NT2/D1 (cell line): ENCODE data around the gene IBSP.

Source experiments
- DNase-seq: peaks from one replicate; pipeline ENCODE4 v3.0.0-alpha.2; 2011; ENCODE audit warnings: low read depth, low spot score
- H3K27me3 ChIP-seq: 2 replicates; pipeline ENCODE4 v1.6.0; 2011; ENCODE audit warnings: mild to moderate bottlenecking; ENCODE audit not compliant: insufficient read length, insufficient read depth
- H3K36me3 ChIP-seq: 2 replicates; pipeline ENCODE4 v1.6.1; 2011; ENCODE audit warnings: mild to moderate bottlenecking, low read length, mixed read lengths; ENCODE audit not compliant: insufficient read depth, insufficient read length
- H3K4me1 ChIP-seq: 2 replicates; pipeline ENCODE4 v1.5.1; 2011; ENCODE audit not compliant: insufficient read depth, insufficient read length
- H3K4me3 ChIP-seq: 2 replicates; pipeline ENCODE4 v1.5.1; 2011; ENCODE audit warnings: low read depth; ENCODE audit not compliant: insufficient read length
- H3K9ac ChIP-seq: 2 replicates; pipeline ENCODE4 v1.6.0; 2011; ENCODE audit warnings: low read depth; ENCODE audit not compliant: insufficient read length
- H3K9me3 ChIP-seq: 2 replicates; pipeline ENCODE4 v1.5.1; 2011; ENCODE audit warnings: mild to moderate bottlenecking, low read length; ENCODE audit not compliant: insufficient read depth
- SUZ12 ChIP-seq: IDR thresholded peaks from 2 replicates; pipeline ENCODE4 v1.6.1; 2011; ENCODE audit not compliant: insufficient read length, insufficient read depth; ENCODE audit errors: extremely low read depth
- YY1 ChIP-seq: IDR thresholded peaks from 2 replicates; pipeline ENCODE4 v1.6.1; 2011; ENCODE audit not compliant: insufficient read length, insufficient read depth
- ZNF274 ChIP-seq: IDR thresholded peaks from 2 replicates; pipeline ENCODE4 v1.6.1; 2011; ENCODE audit warnings: mild to moderate bottlenecking, low read depth, low read length

IBSP gene, protein sequence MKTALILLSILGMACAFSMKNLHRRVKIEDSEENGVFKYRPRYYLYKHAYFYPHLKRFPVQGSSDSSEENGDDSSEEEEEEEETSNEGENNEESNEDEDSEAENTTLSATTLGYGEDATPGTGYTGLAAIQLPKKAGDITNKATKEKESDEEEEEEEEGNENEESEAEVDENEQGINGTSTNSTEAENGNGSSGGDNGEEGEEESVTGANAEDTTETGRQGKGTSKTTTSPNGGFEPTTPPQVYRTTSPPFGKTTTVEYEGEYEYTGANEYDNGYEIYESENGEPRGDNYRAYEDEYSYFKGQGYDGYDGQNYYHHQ

DNA sequence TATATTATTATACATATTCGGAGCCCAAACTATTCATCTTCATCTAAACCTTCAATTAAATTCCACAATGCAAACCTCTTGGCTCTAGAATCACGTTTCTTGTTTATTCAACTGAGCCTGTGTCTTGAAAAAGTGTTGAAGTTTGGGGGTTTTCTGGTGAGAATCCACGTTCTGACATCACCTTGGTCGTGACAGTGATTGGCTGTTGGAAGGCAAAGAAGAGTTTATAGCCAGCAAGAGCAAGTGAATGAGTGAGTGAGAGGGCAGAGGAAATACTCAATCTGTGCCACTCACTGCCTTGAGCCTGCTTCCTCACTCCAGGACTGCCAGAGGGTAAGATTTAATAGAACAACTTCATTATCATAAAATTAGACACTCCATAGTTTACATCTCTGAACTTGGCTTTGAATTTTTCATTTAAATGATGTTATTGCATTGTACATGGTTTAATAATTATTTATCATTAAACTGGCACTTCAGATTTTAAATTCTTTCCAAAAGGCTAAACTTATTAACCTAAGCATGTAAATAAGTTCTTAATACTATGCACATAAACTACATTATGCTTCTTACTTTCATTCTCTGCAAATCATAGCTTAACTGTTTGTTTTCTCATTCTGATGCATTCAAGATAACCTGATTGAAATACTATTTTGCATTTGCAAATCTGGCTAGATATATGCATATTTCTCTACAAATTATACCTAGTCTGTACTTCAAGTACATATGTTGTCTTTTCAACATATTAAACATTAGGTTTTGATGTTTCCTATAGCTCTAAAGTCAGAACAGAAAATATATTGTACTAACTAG lies at the start of gene IBSP:
Gene IBSP (plus strand): TSS at position 254 of the 813 bp plus-strand sequence. CDS start 2,808 bp downstream, outside the sequence.
- H3K36me3 ChIP-seq, result no peaks in the 10 kb centered on the region
- H3K9ac ChIP-seq, result no peak within 1 kb of the TSS
- no peaks in the 10 kb centered on the region for H3K9me3 ChIP-seq
- no peaks in the 10 kb centered on the region for H3K27me3 ChIP-seq
- TF ChIP-seq SUZ12 (no peak), ZNF274 (no peak), YY1 (no peak)
- no peak within 1 kb of the TSS for H3K4me3 ChIP-seq
- no peaks in the 10 kb centered on the region for H3K4me1 ChIP-seq
- no peak for DNase-seq

DNA sequence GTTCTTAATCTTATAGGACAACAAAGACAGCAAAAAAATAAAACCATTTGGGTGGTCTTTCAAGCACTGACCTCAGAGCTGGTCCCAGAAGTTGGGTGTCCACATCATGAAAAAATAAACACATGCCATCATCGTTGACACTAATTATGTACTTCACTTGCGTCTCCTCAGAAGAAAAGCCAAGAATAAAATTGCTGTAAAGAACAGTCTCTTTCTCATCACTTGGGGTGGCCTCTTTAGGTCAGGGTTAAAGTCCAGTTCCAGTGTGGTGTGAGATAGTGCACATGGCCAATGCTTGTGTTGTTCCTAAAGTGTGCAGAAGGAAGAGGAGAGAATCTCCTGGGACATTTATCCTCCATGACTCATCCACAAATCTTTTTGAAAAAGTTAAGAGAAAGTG lies 49.5 kb upstream of the IBSP start:
- no peaks in the 10 kb centered on the region for H3K4me1 ChIP-seq

DNA sequence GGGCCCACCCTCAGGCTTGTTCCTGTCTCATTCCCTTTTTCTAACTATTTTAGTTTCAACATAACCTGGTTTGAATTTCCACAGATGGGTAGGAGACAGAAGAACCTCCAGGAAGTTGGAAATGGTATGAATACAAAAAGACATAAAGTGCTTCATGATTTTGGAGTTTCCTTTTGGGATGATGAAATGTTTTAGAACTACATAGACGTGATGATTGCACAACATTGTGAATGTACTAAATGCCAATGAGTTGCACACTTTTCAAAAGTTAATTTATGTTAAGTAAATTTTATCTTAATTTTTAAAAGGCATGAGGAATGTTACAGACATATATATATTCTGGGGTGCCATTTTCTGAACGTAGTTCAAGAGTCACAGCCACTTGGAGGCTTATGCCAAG lies 41.1 kb upstream of the IBSP start:
- Histone ChIP-seq H3K9ac (no peak overlapping the region), H3K4me3 (no peak overlapping the region), H3K36me3 (no peaks in the 10 kb centered on the region), H3K9me3 (peaks cover 3% of the 10 kb centered on the region; the same call in 1 of the 2 replicates), H3K27me3 (no peaks in the 10 kb centered on the region), H3K4me1 (no peaks in the 10 kb centered on the region)
- TF ChIP-seq ZNF274 (no peak), YY1 (no peak), SUZ12 (no peak)
- DNase-seq, result no peak

More for the DNA sequence above, 49.5 kb upstream of the IBSP start:
- H3K4me3 ChIP-seq, result no peak overlapping the region
- no peak for DNase-seq
- H3K27me3 ChIP-seq, result no peaks in the 10 kb centered on the region
- H3K9me3 ChIP-seq, result peaks cover 17% of the 10 kb centered on the region; the same call in 1 of the 2 replicates
- no peak overlapping the region for H3K9ac ChIP-seq
- TF ChIP-seq ZNF274, result no peak
- TF ChIP-seq YY1, result no peak
- TF ChIP-seq SUZ12, result no peak
- H3K36me3 ChIP-seq, result no peaks in the 10 kb centered on the region

DNA sequence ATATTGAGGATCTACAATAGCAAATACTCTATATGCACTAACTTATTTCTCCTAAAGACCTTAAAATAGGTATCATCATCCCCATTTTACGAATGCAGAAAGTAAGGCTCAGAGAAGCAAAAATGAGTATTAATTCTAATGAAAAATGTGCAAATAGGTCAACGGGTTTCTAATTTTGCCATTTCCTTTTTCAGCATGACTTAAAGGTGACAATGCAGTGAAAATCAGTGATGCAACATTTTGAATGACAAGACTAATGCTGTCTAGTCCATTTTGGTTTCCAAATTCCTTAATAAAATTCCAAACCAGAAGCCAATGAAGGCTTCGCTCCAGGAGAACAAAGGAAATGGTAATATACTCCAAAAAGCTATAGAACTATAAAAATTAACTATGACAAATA lies 37.0 kb upstream of the IBSP start:
- Histone ChIP-seq H3K9me3 (no peaks in the 10 kb centered on the region), H3K9ac (no peak overlapping the region), H3K27me3 (no peaks in the 10 kb centered on the region), H3K4me3 (no peak overlapping the region), H3K4me1 (no peaks in the 10 kb centered on the region), H3K36me3 (no peaks in the 10 kb centered on the region)
- DNase-seq, result no peak
- TF ChIP-seq SUZ12, result no peak
- no peak for TF ChIP-seq ZNF274
- TF ChIP-seq YY1, result no peak

DNA sequence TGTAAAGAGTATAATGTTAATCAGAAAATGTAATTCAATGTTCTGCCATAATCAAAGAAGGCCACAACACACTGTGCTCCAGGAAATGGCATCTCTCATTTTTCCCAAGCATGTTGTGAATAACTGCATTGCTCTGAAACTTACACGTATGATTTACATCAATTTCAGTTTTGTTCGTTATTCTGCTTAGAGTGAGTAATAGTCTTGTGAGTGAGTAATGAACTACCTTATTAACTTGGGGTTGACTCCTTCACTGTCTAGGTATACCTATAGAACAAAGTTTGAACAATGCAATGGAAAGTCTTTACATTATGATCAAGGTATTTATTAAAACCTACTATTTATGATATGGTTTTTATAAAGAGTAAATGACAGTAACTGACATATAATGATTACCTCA lies 17.8 kb upstream of the IBSP start:
- no peak overlapping the region for H3K4me3 ChIP-seq
- no peak overlapping the region for H3K9ac ChIP-seq
- DNase-seq, result no peak
- H3K4me1 ChIP-seq, result no peaks in the 10 kb centered on the region
- H3K9me3 ChIP-seq, result no peaks in the 10 kb centered on the region
- TF ChIP-seq SUZ12 (no peak), YY1 (no peak), ZNF274 (no peak)
- no peaks in the 10 kb centered on the region for H3K36me3 ChIP-seq
- no peaks in the 10 kb centered on the region for H3K27me3 ChIP-seq

DNA sequence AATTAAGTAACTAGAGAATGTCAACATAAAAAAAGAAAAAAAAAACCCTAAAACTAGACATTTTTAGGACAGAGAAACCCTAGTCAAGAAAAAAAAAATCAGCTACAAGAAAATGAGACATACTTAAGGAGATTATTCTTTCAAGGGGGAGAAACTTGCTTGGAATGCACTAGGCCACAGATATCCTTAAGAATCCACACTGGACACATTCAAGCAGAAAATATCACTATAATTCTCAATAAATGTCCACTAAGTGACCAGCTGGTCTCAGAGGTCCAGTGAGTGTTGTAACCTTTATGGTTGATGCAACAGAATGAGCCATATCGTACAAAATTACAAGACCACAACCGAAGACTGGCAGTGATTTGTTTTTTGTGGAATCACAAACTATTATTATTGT lies 15.6 kb upstream of the IBSP start:
- no peak for DNase-seq
- no peaks in the 10 kb centered on the region for H3K4me1 ChIP-seq
- no peaks in the 10 kb centered on the region for H3K9me3 ChIP-seq
- no peak for TF ChIP-seq SUZ12
- TF ChIP-seq YY1, result no peak
- TF ChIP-seq ZNF274, result no peak
- no peaks in the 10 kb centered on the region for H3K27me3 ChIP-seq
- H3K36me3 ChIP-seq, result no peaks in the 10 kb centered on the region
- no peak overlapping the region for H3K9ac ChIP-seq
- no peak overlapping the region for H3K4me3 ChIP-seq

DNA sequence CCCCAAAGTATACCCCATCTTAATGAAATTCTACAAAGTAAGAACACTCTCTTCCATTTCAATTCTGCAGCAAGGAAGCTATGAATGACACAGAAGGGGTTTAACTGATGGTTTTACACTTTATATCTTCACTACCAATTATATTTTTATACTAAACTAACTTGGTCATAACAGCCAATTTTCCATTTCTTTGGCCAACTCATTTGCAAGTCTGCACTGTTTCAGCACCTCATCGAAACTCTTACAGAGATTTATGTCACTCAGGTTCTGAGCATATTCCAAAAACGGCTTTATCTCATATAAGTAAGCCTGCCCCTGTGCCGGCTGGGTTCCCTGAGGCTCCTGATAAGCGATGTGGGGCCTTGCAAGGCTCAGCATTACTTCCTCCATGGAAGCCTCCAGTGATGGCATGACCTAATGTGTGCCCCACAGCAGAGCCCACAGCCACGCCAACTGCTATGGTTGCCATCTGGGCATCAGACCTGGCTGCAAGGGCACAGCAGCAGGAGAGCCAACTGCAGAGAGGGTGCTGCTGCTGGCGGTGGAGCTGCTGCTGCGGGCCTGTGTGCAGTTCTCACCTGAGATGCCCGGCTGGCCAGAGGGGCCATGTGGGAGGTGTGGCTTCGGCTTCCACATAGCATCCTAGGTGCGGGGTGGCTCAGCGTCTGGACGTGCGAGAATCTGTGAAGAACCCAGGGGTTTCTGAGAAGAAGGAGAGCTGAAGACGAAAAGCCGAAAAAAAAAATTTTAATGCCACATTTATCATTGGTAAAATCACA lies 13.4 kb upstream of the IBSP start:
- H3K4me1 ChIP-seq, result no peaks in the 10 kb centered on the region
- no peak overlapping the region for H3K4me3 ChIP-seq
- no peaks in the 10 kb centered on the region for H3K36me3 ChIP-seq
- no peak overlapping the region for H3K9ac ChIP-seq
- TF ChIP-seq ZNF274 (no peak), YY1 (no peak), SUZ12 (no peak)
- no peaks in the 10 kb centered on the region for H3K27me3 ChIP-seq
- no peak for DNase-seq
- H3K9me3 ChIP-seq, result no peaks in the 10 kb centered on the region
